GM19372 (cell line): ENCODE data around the gene MAP4K2.

Source experiments
- ATAC-seq: cut with Tn5 transposase; IDR thresholded peaks from one replicate; pipeline ENCODE4 v1.9.1; 2021; ENCODE audit warnings: mild to moderate bottlenecking, low read depth, moderate library complexity; ENCODE audit not compliant: unreplicated experiment

MAP4K2 gene

DNA sequence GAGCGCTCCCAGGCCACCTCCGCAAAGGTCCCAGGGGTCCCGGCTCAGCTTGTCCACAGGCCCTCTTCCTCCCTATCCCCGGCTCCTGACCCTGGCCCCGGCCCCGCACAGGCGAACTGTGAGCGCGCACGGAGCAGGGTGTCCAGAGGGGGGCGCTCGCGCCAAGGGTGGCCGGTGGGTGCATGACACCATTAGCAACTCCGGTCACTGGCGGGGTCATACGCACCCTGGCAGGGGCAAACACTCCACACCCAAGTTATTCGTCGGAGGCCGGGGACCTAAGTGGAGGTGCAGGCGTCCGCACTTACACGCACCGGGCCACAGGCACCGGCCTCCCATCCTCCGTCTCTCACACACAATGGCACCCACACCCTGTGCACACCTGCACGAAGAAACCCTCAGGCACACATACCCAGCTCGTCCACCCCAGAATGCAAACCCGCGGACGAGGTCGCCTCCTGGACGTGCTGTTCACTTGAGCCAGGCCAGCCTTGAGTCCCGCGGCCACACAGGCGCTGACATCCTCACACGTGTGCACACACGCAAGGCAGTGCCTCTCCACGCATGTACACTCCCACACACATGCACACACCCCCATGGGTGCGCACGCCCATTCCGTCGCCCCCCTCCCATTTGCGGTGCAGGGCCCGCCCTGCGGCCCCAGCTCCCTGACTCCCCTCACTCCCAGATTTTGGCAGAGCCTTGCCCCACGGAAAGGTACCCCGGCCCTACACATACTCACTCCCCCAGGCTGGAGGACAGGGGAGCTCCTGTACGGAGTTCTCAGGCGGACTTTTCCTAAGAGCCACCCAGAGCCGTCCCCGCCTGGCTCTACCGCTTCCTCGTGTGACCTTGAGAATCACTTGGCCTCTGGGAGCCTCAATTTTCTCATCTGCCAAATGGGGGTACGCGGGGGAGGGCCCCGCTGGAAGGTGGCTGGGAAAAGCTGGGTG lies 59.1 kb downstream of the MAP4K2 start, which contains the start of gene RASGRP2:
Gene RASGRP2 (minus strand): TSS at position 552 of the 953 bp plus-strand sequence. CDS start 1,276 bp downstream, outside the sequence.
- ATAC-seq, result no peak

DNA sequence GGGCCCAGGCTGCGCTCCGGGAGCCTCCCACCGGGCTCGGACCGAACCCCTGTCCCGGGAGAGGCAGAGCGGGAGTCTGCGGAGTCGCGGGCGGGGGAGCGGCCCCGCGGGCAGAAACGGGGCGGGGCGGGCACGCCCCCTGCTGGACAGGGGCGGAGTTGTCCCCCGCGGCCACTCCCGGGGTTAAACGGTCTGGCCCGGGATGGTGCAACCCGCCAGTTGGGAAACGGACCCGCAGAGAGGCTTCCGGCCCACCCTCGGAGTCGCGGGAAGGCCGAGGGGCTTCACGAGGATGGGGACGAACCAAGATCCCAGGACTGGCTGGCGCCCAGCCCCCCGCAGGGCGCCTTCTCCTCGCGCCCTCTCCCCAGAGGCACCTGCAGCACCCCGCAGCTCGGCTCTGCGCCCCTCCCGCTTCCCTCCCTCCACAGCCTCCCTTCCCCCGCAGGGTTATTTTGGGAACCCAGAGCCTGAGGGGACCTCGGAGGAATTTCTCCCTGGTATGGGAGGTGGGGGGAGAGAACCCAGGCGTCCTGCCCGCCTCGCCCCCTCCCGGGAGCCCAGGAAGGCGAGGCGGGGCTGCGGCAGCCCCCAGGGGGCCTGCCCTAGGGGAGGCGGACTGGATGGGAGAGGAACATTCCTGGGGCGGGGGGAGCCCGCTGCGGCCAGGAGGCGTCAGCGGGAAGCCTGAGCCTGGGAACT lies 60.0 kb downstream of the MAP4K2 start:
- ATAC-seq, result no peak

DNA sequence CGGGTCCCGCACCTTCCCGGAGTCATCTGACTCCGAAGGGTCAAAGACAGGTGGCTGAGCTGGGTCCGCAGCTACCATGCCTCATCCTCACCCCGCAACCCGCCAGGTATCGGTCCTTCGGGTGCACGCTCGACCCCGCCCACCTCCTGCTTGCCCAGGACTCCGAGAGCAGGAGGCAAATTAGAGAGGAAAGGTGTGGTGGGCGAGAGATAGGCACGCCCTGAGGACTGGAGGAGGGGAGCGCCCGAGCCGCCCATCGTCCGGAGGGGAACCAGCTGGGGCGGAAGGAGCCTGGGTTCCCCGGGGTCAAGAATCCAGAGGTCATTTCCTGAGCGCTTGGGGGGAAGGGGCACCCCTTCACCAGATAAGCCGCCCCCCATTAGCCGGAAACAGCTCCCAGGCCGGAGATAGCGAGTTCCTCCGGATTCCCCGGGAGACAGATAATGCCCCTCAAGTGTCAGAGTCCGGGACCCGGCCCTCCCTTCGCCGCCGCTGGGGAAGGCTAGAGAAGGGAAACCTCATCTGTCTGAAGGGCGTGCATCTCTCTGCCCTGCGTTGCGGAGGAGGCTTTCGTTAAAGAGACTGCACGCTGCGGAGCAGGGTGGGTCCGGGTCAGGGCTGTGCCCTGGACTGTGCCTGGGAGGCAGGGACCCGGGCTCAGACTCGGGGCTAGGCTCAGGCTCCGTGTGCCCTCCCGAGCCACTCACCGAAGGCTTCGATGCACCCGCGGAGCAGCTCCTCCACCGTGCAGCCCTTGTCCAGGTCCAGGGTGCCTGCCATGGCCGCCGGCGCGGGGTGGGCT lies 60.7 kb downstream of the MAP4K2 start:
- ATAC-seq, result no peak

DNA sequence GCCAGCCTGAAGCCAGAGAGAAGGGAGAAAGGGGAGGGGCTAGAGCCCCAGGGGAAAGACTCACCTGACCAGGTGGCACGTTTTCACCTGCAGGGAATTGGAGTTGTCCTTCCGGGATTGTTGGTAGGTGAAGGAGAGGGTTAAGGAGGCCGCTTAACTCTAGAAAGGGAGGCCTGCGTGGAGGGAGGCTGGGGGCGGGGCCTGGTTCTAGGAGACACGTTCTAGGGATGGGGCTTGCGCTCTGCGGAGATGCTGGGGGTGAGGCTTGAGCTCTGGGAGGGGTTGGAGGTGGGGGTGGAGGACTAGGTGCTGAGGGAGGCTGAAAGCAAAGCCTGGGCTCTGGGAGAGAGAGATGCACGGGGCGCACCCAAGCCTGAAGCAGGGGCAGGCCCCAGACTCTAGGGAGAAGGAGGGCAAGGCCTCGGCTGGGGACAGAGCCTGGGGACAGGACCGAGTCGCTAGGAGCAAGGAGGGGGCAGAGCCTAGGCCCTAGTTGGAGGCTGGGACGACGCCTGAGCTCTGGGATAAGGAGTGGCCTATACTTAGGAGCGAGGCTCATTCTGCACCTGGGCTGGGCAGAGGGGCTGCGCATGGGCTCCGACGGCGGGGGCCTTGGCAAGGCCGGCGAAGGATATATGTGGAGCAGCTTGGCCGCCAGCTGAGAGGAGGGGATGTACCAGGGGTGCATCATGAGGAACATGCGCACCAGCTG lies 61.5 kb downstream of the MAP4K2 start:
- ATAC-seq, result no peak

DNA sequence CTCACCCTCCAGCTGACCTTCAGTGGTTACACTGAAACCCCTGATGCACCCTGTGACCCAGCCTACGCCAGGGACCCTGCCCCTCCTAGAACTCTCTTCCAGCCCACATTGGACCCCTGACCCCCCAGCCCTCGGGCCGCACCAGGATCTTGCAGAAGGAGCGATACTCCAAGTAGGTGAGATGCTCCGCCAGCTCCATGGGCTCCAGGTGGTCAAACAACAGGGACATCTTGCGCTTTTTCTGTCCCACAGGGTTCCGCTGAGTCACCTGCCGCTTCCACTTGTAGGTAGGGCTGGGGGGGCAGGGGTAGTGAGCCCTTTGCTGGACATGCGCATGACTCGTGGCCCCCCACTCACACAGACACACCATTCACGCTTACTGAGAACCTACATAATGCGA lies 63.1 kb downstream of the MAP4K2 start:
- no peak for ATAC-seq

DNA sequence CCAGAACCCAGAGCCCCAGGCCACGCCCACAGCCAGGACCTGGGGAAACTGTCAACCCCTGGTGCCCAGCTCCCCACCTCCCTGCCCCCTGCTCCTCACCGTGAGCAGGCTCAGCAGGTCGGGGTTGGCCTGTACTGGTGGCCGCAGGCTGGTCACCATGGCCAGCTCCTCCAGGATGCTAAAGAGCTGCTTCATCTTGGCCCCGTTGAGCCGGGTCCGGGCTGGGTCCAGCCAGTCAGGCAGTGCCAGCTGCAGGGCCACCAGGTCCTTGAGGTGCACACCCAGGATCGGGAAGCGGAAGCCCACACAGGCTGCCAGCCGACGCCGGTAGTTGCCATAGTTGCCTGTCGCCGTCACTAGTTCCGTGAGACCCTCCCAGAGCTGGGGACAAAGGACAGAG lies 66.4 kb downstream of the MAP4K2 start:
- ATAC-seq, result no peak

DNA sequence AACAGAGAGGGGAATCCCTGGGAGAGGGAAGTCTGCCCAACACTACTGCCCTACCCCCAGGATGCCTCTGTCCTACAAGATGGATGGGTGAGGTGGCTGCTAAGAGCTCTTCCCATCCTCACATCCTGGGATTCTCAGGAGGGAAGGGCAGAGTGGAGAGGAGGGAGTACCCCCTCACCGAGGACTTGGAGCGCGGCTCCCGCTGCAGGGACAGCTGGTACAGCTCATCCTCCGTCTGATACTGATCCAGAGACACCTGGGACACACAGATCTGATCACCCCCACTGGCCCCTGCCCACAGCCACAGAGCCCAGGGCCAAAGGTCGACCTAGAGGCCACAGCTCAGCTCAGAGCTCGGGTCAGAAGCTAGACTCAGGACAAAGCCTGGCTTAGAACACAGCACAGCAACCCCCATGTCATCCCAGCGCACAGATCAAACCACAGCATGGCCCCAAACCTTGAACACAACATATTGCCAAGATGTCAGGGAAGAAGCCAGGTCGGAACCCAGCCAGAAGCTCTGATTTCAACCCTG lies 67.2 kb downstream of the MAP4K2 start:
- ATAC-seq, result no peak
